Skeletal muscle cell (primary cell): ENCODE data around the gene CHD1.

Experiments
- DNase-seq: peaks from one replicate; pipeline ENCODE4 v3.0.0-alpha.2; 2010; ENCODE audit warnings: low read depth
- H3K4me3 ChIP-seq: 2 replicates; pipeline ENCODE4 v1.5.1; 2011; ENCODE audit warnings: low read depth, mild to moderate bottlenecking, control low read depth, low read length, moderate library complexity

CHD1 gene

GRCh38 chr5:98938464-98938863, 9.7 kb upstream of the CHD1 start:
- peak; percentile 51 for DNase-seq
- H3K4me3 ChIP-seq, result no peak overlapping the region

GRCh38 chr5:98936948-98937715, 8.3 kb upstream of the CHD1 start:
- no peak for DNase-seq

GRCh38 chr5:98935206-98935605, 6.4 kb upstream of the CHD1 start:
- no peak overlapping the region for H3K4me3 ChIP-seq
- DNase-seq, result no peak

More at GRCh38 chr5:98936948-98937715, 8.3 kb upstream of the CHD1 start:
- no peak overlapping the region for H3K4me3 ChIP-seq

- no peak for DNase-seq
- no peak overlapping the region for H3K4me3 ChIP-seq
These were observed 5.7 kb upstream of the CHD1 start for GRCh38 chr5:98934546-98934945.

- DNase-seq, result no peak
- no peak overlapping the region for H3K4me3 ChIP-seq
These were observed 4.8 kb upstream of the CHD1 start for GRCh38 chr5:98933445-98934072.

- DNase-seq, result no peak
- no peak overlapping the region for H3K4me3 ChIP-seq
These were observed 2.4 kb upstream of the CHD1 start for GRCh38 chr5:98930972-98931762.

- DNase-seq, result no peak
These were observed 997 bp upstream of the CHD1 start for GRCh38 chr5:98929710-98930298.

GRCh38 chr5:98927989-98928872, 576 bp downstream of the CHD1 start:
- DNase-seq, result peak; percentile 37
- H3K4me3 ChIP-seq, result peak overlapping the region; percentile 87

More at GRCh38 chr5:98929710-98930298, 997 bp upstream of the CHD1 start:
- H3K4me3 ChIP-seq, result peak overlapping the region; percentile 87

- DNase-seq, result peak; percentile 21
These were observed 1.4 kb downstream of the CHD1 start for GRCh38 chr5:98927242-98927988.

GRCh38 chr5:98923966-98924365, 4.8 kb downstream of the CHD1 start:
- no peak overlapping the region for H3K4me3 ChIP-seq
- no peak for DNase-seq

More at GRCh38 chr5:98927242-98927988, 1.4 kb downstream of the CHD1 start:
- peak overlapping the region; percentile 87 for H3K4me3 ChIP-seq

- H3K4me3 ChIP-seq, result no peak overlapping the region
- DNase-seq, result no peak
These were observed 6.8 kb downstream of the CHD1 start for GRCh38 chr5:98921947-98922505.

GRCh38 chr5:98917433-98917832, 11.4 kb downstream of the CHD1 start:
- DNase-seq, result no peak
- H3K4me3 ChIP-seq, result no peak overlapping the region

GRCh38 chr5:98916540-98916939, 12.3 kb downstream of the CHD1 start:
- no peak for DNase-seq
- H3K4me3 ChIP-seq, result no peak overlapping the region

GRCh38 chr5:98913911-98914310, 14.9 kb downstream of the CHD1 start:
- no peak overlapping the region for H3K4me3 ChIP-seq
- no peak for DNase-seq

- DNase-seq, result no peak
- H3K4me3 ChIP-seq, result no peak overlapping the region
These were observed 17.3 kb downstream of the CHD1 start for GRCh38 chr5:98911280-98912040.

GRCh38 chr5:98909363-98909762, 19.4 kb downstream of the CHD1 start:
- DNase-seq, result no peak

GRCh38 chr5:98907951-98908350, 20.9 kb downstream of the CHD1 start:
- H3K4me3 ChIP-seq, result no peak overlapping the region
- no peak for DNase-seq

More at GRCh38 chr5:98909363-98909762, 19.4 kb downstream of the CHD1 start:
- H3K4me3 ChIP-seq, result no peak overlapping the region
